ENCODE data around the gene PRLH.

PRLH gene

GRCh38 chr2:237567276-237568029, 1.1 kb downstream of the PRLH start:
- DNase-seq: no peak

DNA sequence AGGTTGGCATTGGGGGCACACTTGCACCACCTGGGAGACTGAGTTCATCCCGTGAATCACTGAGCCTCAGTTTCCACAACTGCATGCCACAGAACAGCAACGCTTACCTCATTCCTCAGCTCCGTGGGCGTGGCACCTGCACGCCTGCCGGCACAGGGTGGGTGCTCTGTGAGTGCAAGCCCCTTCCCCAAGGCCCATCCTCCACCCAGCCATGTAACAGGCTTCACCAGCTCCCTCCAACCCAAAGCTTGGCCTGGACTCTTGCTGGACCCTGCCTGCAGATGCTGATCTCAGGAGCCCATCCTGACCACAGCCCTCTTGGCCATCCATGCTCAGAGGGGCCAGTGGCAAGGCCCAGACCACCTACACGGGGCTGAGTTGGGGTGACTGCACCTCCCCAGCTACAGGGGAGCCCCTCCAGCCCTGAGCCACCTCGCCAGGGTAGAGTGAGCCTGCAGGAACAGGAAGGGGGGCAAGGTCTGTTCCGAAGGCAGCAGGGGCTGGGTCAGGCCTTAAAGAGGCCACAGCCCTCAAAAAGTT, 1.8 kb downstream of the PRLH start:
- DNase-seq: no peak

DNA sequence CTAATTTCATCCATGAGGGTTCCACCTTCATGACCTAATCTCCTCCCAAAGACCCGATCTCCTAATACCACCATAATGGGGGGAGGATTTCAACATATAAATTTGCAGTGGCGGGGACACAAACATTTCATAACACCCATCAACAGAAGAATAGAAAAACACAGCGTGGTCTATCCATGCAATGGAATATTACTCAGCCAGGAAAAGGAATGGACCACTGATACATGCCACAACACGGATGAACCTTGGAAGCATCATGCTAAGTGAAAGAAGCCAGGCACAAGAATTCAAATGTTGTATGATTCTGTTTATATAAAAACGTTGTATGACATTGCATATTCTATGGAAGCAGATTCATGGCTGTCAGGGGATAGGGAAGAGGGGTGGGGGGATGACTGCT, 2.7 kb downstream of the PRLH start:
- DNase-seq: no peak

- DNase-seq: no peak
These were observed 3.5 kb downstream of the PRLH start for GRCh38 chr2:237569896-237570295.

GRCh38 chr2:237570776-237571335, 4.5 kb downstream of the PRLH start:
- no peak for DNase-seq

- no peak for DNase-seq
These were observed 5.2 kb downstream of the PRLH start for GRCh38 chr2:237571551-237571950.

- peak; percentile 87 for DNase-seq
These were observed 5.8 kb downstream of the PRLH start for GRCh38 chr2:237572021-237572741.

GRCh38 chr2:237572742-237573101, 6.3 kb downstream of the PRLH start:
- no peak for DNase-seq

DNA sequence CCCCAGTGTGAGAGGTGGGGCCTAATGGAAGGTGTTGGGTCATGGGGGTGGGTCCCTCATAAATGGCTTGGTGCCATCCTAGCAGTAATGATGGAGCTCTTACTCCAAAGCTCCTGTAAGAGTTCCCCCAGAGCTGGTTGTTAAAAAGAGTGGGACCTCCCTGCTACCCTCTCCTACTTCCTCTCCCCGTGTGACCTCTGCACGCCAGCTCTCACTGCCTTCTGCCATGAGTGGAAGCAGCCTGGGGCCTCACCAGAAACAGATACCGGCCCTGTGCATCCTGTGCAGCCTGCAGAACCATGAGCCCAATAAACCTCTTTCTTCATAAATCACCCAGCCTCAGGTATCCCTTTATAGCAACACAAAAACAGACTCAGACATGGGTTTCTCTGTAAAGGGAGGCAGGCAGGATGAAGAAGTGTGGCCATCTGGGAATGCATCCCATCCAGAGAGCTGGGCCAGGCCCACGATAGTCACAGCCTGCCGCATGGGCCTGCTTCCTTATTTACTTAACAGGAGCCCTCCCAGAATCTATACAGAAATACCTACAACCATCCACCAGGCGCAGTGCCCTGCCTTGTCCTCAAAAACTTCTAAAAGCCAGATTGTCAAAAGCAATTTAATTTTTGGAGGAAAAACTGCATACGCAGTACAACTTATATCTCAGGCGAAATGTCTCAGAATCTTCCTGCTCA, 7.5 kb downstream of the PRLH start:
- DNase-seq: no peak

DNA sequence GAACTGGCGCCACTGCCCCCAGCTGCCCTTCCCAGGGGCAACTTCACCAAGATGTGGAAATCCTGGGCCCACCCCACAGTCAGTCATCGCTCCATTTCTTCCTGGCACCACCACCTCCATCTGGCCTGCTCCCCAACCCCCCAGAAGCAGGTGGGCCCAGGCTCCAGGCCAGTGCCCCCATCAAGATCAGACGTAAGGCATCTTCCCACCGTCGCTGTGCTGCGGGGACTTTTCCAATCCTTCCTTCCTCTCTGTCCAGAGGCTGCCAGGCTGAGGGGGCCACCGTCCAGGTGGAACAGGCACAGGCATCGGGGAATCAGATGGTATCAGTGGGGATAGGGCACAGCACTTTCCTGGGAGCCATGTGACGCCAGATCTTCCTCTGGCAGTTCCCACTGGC, 8.1 kb downstream of the PRLH start:
- DNase-seq: no peak

- DNase-seq: no peak
These were observed 8.8 kb downstream of the PRLH start for GRCh38 chr2:237574894-237575868.

GRCh38 chr2:237575869-237576862, 9.8 kb downstream of the PRLH start:
- DNase-seq: no peak

DNA sequence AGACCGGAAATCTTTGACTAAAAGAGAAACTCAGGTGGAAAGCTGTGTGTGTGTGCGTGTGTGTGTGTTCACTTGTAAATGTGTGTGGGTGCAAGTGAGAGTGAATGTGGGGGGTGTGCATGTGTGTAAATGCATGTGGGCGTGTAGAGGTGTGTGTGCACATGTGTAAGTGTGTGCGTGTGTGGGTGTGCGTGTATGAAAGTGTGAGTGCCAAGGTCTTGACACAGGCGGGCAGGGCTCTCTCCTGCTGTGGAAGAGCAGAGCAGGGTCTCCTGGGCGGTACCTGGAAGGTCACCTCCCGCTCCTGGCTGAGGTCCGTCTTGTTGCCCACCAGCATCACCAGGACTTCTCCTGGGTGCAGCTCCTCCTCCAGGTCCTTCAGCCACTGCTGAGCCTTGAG, 10.6 kb downstream of the PRLH start:
- DNase-seq: no peak

DNA sequence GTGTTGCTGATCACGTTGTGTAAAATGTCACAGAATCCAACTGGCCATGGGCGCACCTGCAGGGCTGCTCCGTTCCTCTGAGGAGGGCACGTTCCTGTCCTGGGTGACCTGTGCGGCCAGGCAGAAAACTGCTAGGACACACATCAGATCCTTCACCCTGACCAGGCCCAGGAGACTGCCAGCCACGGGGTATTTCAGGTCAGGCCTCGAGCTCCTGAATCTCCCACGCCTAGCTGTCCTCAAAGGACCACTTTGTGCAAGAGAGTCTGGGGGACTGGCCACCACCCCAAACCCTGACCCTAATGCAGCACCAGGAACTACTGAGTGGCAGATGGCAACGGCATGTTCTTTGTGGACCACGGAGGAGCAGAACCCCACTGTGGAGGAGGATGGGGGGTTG, 11.1 kb downstream of the PRLH start:
- DNase-seq: no peak

- DNase-seq: no peak
These were observed 11.8 kb downstream of the PRLH start for GRCh38 chr2:237577956-237578870.

GRCh38 chr2:237581326-237581725, 15.0 kb downstream of the PRLH start:
- DNase-seq: no peak

GRCh38 chr2:237581751-237582746, 15.7 kb downstream of the PRLH start:
- peak; percentile 58 for DNase-seq
